ENCODE measurements around the gene PTP4A1. TPM values are rescaled to one million over a fixed set of nuclear protein-coding genes. Genes with fewer than 3 reads are reported as not detected.

Gene PTP4A1
- total and polyA plus RNA-seq, 2 of the 13 experiments (the other 11 are each of a cell fraction or from before 2014, with no cell fraction given): 141 to 376 TPM

DNA sequence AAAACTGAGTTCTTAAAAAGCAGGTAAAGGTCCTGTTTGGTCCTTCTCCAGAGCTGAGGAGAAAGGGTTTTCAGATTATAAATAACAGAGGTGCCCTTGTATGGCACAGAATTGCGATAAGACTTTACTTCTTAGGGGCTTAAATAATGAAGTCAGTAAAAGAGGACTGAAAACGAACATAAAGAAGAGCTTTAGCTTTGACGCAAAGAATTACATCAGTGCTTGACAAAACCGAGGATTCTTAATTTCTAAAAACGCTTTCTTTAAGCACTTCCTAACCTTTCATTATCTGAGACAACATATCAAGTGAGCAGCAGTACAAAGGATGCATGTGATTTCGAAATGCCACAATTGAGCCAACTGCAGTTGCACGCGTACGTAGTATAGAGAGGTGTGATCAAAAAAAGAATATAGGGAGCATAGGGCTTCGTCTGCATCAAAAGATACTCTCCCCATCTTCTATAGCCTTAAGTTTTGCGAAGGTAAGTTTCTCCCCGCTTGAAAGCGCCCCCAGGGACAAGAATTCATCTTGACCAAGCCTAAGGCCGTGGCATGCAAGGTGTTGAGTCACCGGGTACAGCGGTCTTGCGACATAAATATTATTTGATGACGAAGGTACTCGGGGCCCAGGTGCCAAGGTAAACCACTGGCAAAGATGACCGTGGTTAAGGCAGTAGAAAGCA lies 778 bp upstream of the PTP4A1 start (continued):
- TF ChIP-seq, protein P1, sequence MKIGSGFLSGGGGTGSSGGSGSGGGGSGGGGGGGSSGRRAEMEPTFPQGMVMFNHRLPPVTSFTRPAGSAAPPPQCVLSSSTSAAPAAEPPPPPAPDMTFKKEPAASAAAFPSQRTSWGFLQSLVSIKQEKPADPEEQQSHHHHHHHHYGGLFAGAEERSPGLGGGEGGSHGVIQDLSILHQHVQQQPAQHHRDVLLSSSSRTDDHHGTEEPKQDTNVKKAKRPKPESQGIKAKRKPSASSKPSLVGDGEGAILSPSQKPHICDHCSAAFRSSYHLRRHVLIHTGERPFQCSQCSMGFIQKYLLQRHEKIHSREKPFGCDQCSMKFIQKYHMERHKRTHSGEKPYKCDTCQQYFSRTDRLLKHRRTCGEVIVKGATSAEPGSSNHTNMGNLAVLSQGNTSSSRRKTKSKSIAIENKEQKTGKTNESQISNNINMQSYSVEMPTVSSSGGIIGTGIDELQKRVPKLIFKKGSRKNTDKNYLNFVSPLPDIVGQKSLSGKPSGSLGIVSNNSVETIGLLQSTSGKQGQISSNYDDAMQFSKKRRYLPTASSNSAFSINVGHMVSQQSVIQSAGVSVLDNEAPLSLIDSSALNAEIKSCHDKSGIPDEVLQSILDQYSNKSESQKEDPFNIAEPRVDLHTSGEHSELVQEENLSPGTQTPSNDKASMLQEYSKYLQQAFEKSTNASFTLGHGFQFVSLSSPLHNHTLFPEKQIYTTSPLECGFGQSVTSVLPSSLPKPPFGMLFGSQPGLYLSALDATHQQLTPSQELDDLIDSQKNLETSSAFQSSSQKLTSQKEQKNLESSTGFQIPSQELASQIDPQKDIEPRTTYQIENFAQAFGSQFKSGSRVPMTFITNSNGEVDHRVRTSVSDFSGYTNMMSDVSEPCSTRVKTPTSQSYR (CRISPR knock-in tag; IDR thresholded peaks at IDR 0.05; ENCODE audit: borderline replicate concordance): no peak
- 0 out of 2 replicates have a peak, but pooled peaks have one; percentile 14 for TF ChIP-seq HES4 (CRISPR knock-in tag; IDR thresholded peaks at IDR 0.05; ENCODE audit: borderline replicate concordance)
- TF ChIP-seq SNAPC2 (CRISPR knock-in tag; IDR thresholded peaks at IDR 0.05): no peak
- TF ChIP-seq, protein P2, sequence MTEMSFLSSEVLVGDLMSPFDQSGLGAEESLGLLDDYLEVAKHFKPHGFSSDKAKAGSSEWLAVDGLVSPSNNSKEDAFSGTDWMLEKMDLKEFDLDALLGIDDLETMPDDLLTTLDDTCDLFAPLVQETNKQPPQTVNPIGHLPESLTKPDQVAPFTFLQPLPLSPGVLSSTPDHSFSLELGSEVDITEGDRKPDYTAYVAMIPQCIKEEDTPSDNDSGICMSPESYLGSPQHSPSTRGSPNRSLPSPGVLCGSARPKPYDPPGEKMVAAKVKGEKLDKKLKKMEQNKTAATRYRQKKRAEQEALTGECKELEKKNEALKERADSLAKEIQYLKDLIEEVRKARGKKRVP (CRISPR knock-in tag; IDR thresholded peaks at IDR 0.05): peak in 1 of 2 experiments; percentile 49; a peak in 2 of 4 replicates
- TF ChIP-seq, protein P3, sequence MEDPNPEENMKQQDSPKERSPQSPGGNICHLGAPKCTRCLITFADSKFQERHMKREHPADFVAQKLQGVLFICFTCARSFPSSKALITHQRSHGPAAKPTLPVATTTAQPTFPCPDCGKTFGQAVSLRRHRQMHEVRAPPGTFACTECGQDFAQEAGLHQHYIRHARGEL (CRISPR knock-in tag; IDR thresholded peaks at IDR 0.05): no peak
- peak; percentile 12; the same call in 1 of the 2 replicates for TF ChIP-seq FOXK1 (CRISPR knock-in tag; IDR thresholded peaks at IDR 0.05; ENCODE audit: borderline replicate concordance, low read depth)
- no peak for TF ChIP-seq DMAP1 (CRISPR knock-in tag; IDR thresholded peaks at IDR 0.05)
- no peak for TF ChIP-seq GABPA (IDR thresholded peaks at IDR 0.05; ENCODE audit: low read depth, low read length)
- TF ChIP-seq GABPA (CRISPR knock-in tag; IDR thresholded peaks at IDR 0.05; ENCODE audit: low read depth): peak; percentile 2; the same call in 1 of the 2 replicates
- peak; percentile 66; the same call in 1 of the 2 replicates for TF ChIP-seq ATF1 (CRISPR knock-in tag; IDR thresholded peaks at IDR 0.05)
- 0 out of 2 replicates have a peak, but pooled peaks have one; percentile 14 for TF ChIP-seq ZNF598 (CRISPR knock-in tag; IDR thresholded peaks at IDR 0.05; ENCODE audit: borderline replicate concordance)
- TF ChIP-seq FOXJ3 (CRISPR knock-in tag; IDR thresholded peaks at IDR 0.05; ENCODE audit: borderline replicate concordance): peak; percentile 41; the same call in 1 of the 2 replicates
- peak; percentile 64 for TF ChIP-seq NFIC (IDR thresholded peaks at IDR 0.05; ENCODE audit: low read length)
- peak; percentile 9; the same call in 1 of the 2 replicates for TF ChIP-seq DPF2 (CRISPR knock-in tag; IDR thresholded peaks at IDR 0.05; ENCODE audit: borderline replicate concordance, low read depth)
- 0 out of 2 replicates have a peak, but pooled peaks have one; percentile 70 for TF ChIP-seq ZC3H4 (CRISPR knock-in tag; IDR thresholded peaks at IDR 0.05; ENCODE audit: borderline replicate concordance)
- TF ChIP-seq HNRNPK (IDR thresholded peaks at IDR 0.05; ENCODE audit: low read depth, low read length, poor library complexity, severe bottlenecking): no peak
- TF ChIP-seq, protein P4, sequence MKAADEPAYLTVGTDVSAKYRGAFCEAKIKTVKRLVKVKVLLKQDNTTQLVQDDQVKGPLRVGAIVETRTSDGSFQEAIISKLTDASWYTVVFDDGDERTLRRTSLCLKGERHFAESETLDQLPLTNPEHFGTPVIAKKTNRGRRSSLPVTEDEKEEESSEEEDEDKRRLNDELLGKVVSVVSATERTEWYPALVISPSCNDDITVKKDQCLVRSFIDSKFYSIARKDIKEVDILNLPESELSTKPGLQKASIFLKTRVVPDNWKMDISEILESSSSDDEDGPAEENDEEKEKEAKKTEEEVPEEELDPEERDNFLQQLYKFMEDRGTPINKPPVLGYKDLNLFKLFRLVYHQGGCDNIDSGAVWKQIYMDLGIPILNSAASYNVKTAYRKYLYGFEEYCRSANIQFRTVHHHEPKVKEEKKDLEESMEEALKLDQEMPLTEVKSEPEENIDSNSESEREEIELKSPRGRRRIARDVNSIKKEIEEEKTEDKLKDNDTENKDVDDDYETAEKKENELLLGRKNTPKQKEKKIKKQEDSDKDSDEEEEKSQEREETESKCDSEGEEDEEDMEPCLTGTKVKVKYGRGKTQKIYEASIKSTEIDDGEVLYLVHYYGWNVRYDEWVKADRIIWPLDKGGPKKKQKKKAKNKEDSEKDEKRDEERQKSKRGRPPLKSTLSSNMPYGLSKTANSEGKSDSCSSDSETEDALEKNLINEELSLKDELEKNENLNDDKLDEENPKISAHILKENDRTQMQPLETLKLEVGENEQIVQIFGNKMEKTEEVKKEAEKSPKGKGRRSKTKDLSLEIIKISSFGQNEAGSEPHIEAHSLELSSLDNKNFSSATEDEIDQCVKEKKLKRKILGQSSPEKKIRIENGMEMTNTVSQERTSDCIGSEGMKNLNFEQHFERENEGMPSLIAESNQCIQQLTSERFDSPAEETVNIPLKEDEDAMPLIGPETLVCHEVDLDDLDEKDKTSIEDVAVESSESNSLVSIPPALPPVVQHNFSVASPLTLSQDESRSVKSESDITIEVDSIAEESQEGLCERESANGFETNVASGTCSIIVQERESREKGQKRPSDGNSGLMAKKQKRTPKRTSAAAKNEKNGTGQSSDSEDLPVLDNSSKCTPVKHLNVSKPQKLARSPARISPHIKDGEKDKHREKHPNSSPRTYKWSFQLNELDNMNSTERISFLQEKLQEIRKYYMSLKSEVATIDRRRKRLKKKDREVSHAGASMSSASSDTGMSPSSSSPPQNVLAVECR (CRISPR knock-in tag; IDR thresholded peaks at IDR 0.05; ENCODE audit: borderline replicate concordance): no peak
- TF ChIP-seq, protein P5, sequence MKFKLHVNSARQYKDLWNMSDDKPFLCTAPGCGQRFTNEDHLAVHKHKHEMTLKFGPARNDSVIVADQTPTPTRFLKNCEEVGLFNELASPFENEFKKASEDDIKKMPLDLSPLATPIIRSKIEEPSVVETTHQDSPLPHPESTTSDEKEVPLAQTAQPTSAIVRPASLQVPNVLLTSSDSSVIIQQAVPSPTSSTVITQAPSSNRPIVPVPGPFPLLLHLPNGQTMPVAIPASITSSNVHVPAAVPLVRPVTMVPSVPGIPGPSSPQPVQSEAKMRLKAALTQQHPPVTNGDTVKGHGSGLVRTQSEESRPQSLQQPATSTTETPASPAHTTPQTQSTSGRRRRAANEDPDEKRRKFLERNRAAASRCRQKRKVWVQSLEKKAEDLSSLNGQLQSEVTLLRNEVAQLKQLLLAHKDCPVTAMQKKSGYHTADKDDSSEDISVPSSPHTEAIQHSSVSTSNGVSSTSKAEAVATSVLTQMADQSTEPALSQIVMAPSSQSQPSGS (CRISPR knock-in tag; IDR thresholded peaks at IDR 0.05): peak; percentile 15; the same call in 1 of the 2 replicates
- no peak for TF ChIP-seq ESRRA (CRISPR knock-in tag; IDR thresholded peaks at IDR 0.05; ENCODE audit: low read depth)
